GM23338 (cell line): ENCODE measurements around the gene MYO1E.

Experiments
- EZH2 ChIP-seq: fragments of 200-600 bp; sonication (generic); IDR thresholded peaks from one replicate; pipeline ENCODE4 v1.8.0; 2017; ENCODE audit warnings: antibody characterized with exemption, mild to moderate bottlenecking, low read depth; ENCODE audit not compliant: unreplicated experiment
- EZH2phosphoT487 ChIP-seq: fragments of 200-600 bp; sonication (generic); IDR thresholded peaks from one replicate; pipeline ENCODE4 v1.8.1; 2018; ENCODE audit warnings: antibody characterized with exemption; ENCODE audit not compliant: unreplicated experiment
- NANOG ChIP-seq: IDR thresholded peaks from 2 replicates; pipeline ENCODE4 v1.6.1; 2016; ENCODE audit warnings: antibody characterized with exemption, borderline replicate concordance
- POLR2AphosphoS5 ChIP-seq: IDR thresholded peaks from 2 replicates; pipeline ENCODE4 v1.6.1; 2016; ENCODE audit warnings: antibody characterized with exemption, low read depth
- STAT1 ChIP-seq: IDR thresholded peaks from one replicate; pipeline ENCODE4 v1.6.1; 2016; ENCODE audit warnings: antibody characterized with exemption; ENCODE audit not compliant: unreplicated experiment
- ZNF114 ChIP-seq: fragments of 250-450 bp; sonication (Bioruptor Pico); IDR thresholded peaks from 2 replicates; pipeline ENCODE4 v1.5.0; 2020; ENCODE audit warnings: mild to moderate bottlenecking, moderate library complexity
- ZNF331 ChIP-seq: fragments of 250-450 bp; sonication (Bioruptor Pico); IDR thresholded peaks from 2 replicates; pipeline ENCODE4 v1.5.0; 2020; ENCODE audit warnings: low read depth, mild to moderate bottlenecking, moderate library complexity
- TF ChIP-seq, protein P1 (sequence below), 2 experiments: fragments of 200-600 bp in 1 of 2; sonication (generic) in 1 of 2; conservative IDR thresholded peaks; 2 replicates each; pipeline versions ENCODE4 v1.5.1 to v1.6.1; 2016 to 2017; ENCODE audit warnings: antibody characterized with exemption in 2 of 2, low read depth in 2 of 2, mild to moderate bottlenecking in 2 of 2, moderate library complexity in 1 of 2
- TF ChIP-seq, protein P2 (sequence below): IDR thresholded peaks from 2 replicates; pipeline ENCODE4 v1.6.1; 2016; ENCODE audit warnings: antibody characterized with exemption
- TF ChIP-seq, protein P3 (sequence below): IDR thresholded peaks from one replicate; pipeline ENCODE4 v1.6.1; 2018; ENCODE audit warnings: antibody characterized with exemption; ENCODE audit not compliant: unreplicated experiment

DNA sequence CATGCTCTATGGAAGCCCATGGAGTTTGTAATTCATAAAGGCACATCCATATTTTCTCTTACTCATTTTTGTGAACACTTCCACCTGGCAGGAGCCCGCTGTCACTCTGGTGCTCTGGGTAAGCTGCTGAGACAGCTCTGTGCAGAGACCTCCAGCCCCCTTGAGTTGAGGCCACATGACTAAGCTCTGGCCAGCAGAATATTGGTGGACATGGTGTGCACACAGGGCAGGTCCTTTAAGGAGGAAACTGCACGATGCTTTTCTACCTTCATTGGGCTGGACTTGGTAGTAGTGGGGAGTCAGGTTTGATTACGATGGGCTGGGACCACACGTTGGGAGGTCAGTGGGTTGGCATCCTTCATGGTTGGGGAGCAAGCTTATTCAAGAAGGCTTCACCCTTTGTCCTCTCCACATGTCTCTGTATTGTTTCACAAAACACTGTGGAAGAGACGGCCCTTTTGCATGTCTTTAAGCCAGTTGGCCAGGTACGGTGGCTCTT lies 238.7 kb downstream of the MYO1E start:
- TF ChIP-seq EZH2phosphoT487 (no peak), STAT1 (no peak), NANOG (no peak), EZH2 (no peak), POLR2AphosphoS5 (no peak), ZNF114 (CRISPR knock-in tag) (no peak), ZNF331 (CRISPR knock-in tag) (no peak)
- TF ChIP-seq, protein P1, sequence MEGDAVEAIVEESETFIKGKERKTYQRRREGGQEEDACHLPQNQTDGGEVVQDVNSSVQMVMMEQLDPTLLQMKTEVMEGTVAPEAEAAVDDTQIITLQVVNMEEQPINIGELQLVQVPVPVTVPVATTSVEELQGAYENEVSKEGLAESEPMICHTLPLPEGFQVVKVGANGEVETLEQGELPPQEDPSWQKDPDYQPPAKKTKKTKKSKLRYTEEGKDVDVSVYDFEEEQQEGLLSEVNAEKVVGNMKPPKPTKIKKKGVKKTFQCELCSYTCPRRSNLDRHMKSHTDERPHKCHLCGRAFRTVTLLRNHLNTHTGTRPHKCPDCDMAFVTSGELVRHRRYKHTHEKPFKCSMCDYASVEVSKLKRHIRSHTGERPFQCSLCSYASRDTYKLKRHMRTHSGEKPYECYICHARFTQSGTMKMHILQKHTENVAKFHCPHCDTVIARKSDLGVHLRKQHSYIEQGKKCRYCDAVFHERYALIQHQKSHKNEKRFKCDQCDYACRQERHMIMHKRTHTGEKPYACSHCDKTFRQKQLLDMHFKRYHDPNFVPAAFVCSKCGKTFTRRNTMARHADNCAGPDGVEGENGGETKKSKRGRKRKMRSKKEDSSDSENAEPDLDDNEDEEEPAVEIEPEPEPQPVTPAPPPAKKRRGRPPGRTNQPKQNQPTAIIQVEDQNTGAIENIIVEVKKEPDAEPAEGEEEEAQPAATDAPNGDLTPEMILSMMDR (conservative IDR thresholded peaks at IDR 0.05; ENCODE audit: low read depth in 2 of 2) = no peak
- TF ChIP-seq, protein P2, sequence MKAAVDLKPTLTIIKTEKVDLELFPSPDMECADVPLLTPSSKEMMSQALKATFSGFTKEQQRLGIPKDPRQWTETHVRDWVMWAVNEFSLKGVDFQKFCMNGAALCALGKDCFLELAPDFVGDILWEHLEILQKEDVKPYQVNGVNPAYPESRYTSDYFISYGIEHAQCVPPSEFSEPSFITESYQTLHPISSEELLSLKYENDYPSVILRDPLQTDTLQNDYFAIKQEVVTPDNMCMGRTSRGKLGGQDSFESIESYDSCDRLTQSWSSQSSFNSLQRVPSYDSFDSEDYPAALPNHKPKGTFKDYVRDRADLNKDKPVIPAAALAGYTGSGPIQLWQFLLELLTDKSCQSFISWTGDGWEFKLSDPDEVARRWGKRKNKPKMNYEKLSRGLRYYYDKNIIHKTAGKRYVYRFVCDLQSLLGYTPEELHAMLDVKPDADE = no peak
- TF ChIP-seq, protein P3, sequence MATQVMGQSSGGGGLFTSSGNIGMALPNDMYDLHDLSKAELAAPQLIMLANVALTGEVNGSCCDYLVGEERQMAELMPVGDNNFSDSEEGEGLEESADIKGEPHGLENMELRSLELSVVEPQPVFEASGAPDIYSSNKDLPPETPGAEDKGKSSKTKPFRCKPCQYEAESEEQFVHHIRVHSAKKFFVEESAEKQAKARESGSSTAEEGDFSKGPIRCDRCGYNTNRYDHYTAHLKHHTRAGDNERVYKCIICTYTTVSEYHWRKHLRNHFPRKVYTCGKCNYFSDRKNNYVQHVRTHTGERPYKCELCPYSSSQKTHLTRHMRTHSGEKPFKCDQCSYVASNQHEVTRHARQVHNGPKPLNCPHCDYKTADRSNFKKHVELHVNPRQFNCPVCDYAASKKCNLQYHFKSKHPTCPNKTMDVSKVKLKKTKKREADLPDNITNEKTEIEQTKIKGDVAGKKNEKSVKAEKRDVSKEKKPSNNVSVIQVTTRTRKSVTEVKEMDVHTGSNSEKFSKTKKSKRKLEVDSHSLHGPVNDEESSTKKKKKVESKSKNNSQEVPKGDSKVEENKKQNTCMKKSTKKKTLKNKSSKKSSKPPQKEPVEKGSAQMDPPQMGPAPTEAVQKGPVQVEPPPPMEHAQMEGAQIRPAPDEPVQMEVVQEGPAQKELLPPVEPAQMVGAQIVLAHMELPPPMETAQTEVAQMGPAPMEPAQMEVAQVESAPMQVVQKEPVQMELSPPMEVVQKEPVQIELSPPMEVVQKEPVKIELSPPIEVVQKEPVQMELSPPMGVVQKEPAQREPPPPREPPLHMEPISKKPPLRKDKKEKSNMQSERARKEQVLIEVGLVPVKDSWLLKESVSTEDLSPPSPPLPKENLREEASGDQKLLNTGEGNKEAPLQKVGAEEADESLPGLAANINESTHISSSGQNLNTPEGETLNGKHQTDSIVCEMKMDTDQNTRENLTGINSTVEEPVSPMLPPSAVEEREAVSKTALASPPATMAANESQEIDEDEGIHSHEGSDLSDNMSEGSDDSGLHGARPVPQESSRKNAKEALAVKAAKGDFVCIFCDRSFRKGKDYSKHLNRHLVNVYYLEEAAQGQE = no peak
